SK-N-SH (cell line): ENCODE data around the gene SDC3. TPM values are rescaled to one million over a fixed set of nuclear protein-coding genes. Genes with fewer than 3 reads are reported as not detected.

Experiments used
- CTCF ChIA-PET: fragments of 300-600, 350-600 bp; formaldehyde crosslinking; extraction: SDS; loops from one replicate; lab custom pipeline; 2021; lab: Yijun Ruan, JAX
- POLR2A ChIA-PET: fragments of 350-600 bp; sonication (Branson Sonifier 250); formaldehyde crosslinking; extraction: SDS; loops from one replicate; lab custom pipeline; 2020; ENCODE audit warnings: antibody characterized with exemption, inconsistent platforms; lab: Yijun Ruan, JAX
- DNase-seq: peaks from one replicate; pipeline ENCODE4 v3.0.0; 2012
- H2AFZ ChIP-seq: fragments of 200-600 bp; sonication (generic); 2 replicates; pipeline ENCODE4 v1.8.1; 2016; ENCODE audit warnings: antibody characterized with exemption, mild to moderate bottlenecking, low read depth
- H3F3A ChIP-seq: fragments of 200-600 bp; sonication (generic); replicated peaks from 2 replicates; pipeline ENCODE3; 2016; ENCODE audit warnings: antibody characterized with exemption, mild to moderate bottlenecking; ENCODE audit not compliant: insufficient read depth
- H3K27ac ChIP-seq, 2 experiments: fragments of 200-500 bp in 1 of 2; fragments of 200-600 bp in 1 of 2; sonication (Bioruptor generic) in 1 of 2; sonication (generic), shearing (Covaris generic) in 1 of 2; 2 replicates each; pipeline versions ENCODE4 v1.5.1 to v1.6.1; 2014 to 2016; ENCODE audit warnings: low read depth in 2 of 2, inconsistent platforms in 1 of 2, low read length in 1 of 2, mild to moderate bottlenecking in 1 of 2, mixed read lengths in 1 of 2
- H3K27me3 ChIP-seq: fragments of 200-600 bp; sonication (generic), shearing (Covaris generic); 2 replicates; pipeline ENCODE4 v1.6.1; 2016; ENCODE audit warnings: mixed run types; ENCODE audit not compliant: insufficient read depth
- H3K36me3 ChIP-seq, 2 experiments: fragments of 200-500 bp in 1 of 2; fragments of 200-600 bp in 1 of 2; sonication (Bioruptor generic) in 1 of 2; sonication (generic) in 1 of 2; replicated peaks in 1 of 2; 2 replicates each; pipeline versions ENCODE3 to v1.5.1; 2014 to 2016; ENCODE audit warnings: low read length in 1 of 2, mild to moderate bottlenecking in 1 of 2; ENCODE audit not compliant: insufficient read depth in 2 of 2, control insufficient read depth in 1 of 2
- H3K4me1 ChIP-seq, 2 experiments: fragments of 200-500 bp in 1 of 2; fragments of 200-600 bp in 1 of 2; sonication (Bioruptor generic) in 1 of 2; sonication (generic), shearing (Covaris generic) in 1 of 2; 2 replicates each; pipeline versions ENCODE4 v1.5.1 to v1.6.1; 2014 to 2016; ENCODE audit warnings: low read depth in 1 of 2, low read length in 1 of 2, mixed run types in 1 of 2; ENCODE audit not compliant: insufficient read depth in 2 of 2, control insufficient read depth in 1 of 2
- H3K4me2 ChIP-seq: fragments of 200-600 bp; sonication (generic), shearing (Covaris generic); 2 replicates; pipeline ENCODE4 v1.6.1; 2017; ENCODE audit warnings: mixed run types
- H3K4me3 ChIP-seq, 2 experiments: fragments of 200-500 bp in 1 of 2; fragments of 200-600 bp in 1 of 2; sonication (Bioruptor generic) in 1 of 2; sonication (generic), shearing (Covaris generic) in 1 of 2; 2 replicates each; pipeline versions ENCODE4 v1.5.1 to v1.8.1; 2014 to 2016; ENCODE audit warnings: low read depth in 2 of 2, inconsistent platforms in 1 of 2, low read length in 1 of 2, mild to moderate bottlenecking in 1 of 2, mixed read lengths in 1 of 2, moderate library complexity in 1 of 2
- H3K79me2 ChIP-seq: fragments of 200-600 bp; sonication (generic); 2 replicates; pipeline ENCODE4 v1.8.1; 2017; ENCODE audit warnings: mild to moderate bottlenecking; ENCODE audit not compliant: insufficient read depth
- H3K9ac ChIP-seq: fragments of 200-600 bp; sonication (generic); 2 replicates; pipeline ENCODE4 v1.6.1; 2017; ENCODE audit warnings: mixed run types
- H3K9me2 ChIP-seq: fragments of 200-600 bp; sonication (generic); 2 replicates; pipeline ENCODE4 v1.6.1; 2017; ENCODE audit warnings: mixed run types
- H3K9me3 ChIP-seq: fragments of 200-600 bp; sonication (generic); 2 replicates; pipeline ENCODE4 v1.6.1; 2017; ENCODE audit warnings: mixed run types, mild to moderate bottlenecking, moderate library complexity
- H4K20me1 ChIP-seq: fragments of 200-600 bp; sonication (generic); 2 replicates; pipeline ENCODE4 v1.6.1; 2017; ENCODE audit warnings: mild to moderate bottlenecking, mixed run types; ENCODE audit not compliant: insufficient read depth
- CTCF ChIP-seq: fragments of 200-600 bp; sonication (generic); IDR thresholded peaks from 2 replicates; pipeline ENCODE4 v1.6.1; 2017; ENCODE audit warnings: antibody characterized with exemption, mild to moderate bottlenecking, moderate library complexity
- FOSL2 ChIP-seq: IDR thresholded peaks from 2 replicates; pipeline ENCODE4 v1.4.0; 2012; ENCODE audit warnings: low read depth, mild to moderate bottlenecking, moderate library complexity, borderline replicate concordance
- FOXJ3 ChIP-seq: sonication (generic); formaldehyde crosslinking; IDR thresholded peaks from 2 replicates; pipeline ENCODE4 v1.5.1; 2020; ENCODE audit warnings: mild to moderate bottlenecking, missing genetic modification reagents
- MXI1 ChIP-seq: IDR thresholded peaks from 2 replicates; pipeline ENCODE4 v1.6.1; 2012; ENCODE audit warnings: mild to moderate bottlenecking, low read depth, low read length, improper control_type of control experiment
- PBX3 ChIP-seq: IDR thresholded peaks from 2 replicates; pipeline ENCODE4; 2012
- REST ChIP-seq: IDR thresholded peaks from 2 replicates; pipeline ENCODE4 v1.6.1; 2012; ENCODE audit warnings: mild to moderate bottlenecking, low read depth, low read length, moderate library complexity
- WGBS: methylation state at CpG from one replicate; pipeline ENCODE4 v1.1.6; 2017; ENCODE audit warnings: low lambda C conversion rate; 5-methylcytosine and 5-hydroxymethylcytosine counted together
- polyA plus RNA-seq, 3 experiments: library from polyadenylated mRNA; depleted of rRNA; stranded (reverse); fragments of >200 nt; gene quantifications; 2 replicates each; pipeline ENCODE4 v1.2.3, GENCODE V29; 2012
- TF ChIP-seq, protein P1 (sequence below): IDR thresholded peaks from 2 replicates; pipeline ENCODE4 v1.4.0; 2012; ENCODE audit warnings: low read depth, borderline replicate concordance
- TF ChIP-seq, protein P2 (sequence below): fragments of 150-350 bp; IDR thresholded peaks from 2 replicates; pipeline ENCODE4 v1.6.1; 2016; ENCODE audit warnings: mild to moderate bottlenecking, low read depth, low read length

SDC3 gene
- polyA plus RNA-seq, 1 of the 3 experiments (the other 2 are of a cell fraction) = 18.8 TPM

GRCh38 chr1:30874176-30874575 lies 34.4 kb downstream of the SDC3 start:
- no peak for TF ChIP-seq FOXJ3
- TF ChIP-seq, protein P1, sequence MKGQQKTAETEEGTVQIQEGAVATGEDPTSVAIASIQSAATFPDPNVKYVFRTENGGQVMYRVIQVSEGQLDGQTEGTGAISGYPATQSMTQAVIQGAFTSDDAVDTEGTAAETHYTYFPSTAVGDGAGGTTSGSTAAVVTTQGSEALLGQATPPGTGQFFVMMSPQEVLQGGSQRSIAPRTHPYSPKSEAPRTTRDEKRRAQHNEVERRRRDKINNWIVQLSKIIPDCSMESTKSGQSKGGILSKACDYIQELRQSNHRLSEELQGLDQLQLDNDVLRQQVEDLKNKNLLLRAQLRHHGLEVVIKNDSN = no peak
- TF ChIP-seq PBX3 = no peak
- TF ChIP-seq FOSL2 = no peak
- TF ChIP-seq REST = no peak
- no peak for TF ChIP-seq MXI1
- TF ChIP-seq, protein P2, sequence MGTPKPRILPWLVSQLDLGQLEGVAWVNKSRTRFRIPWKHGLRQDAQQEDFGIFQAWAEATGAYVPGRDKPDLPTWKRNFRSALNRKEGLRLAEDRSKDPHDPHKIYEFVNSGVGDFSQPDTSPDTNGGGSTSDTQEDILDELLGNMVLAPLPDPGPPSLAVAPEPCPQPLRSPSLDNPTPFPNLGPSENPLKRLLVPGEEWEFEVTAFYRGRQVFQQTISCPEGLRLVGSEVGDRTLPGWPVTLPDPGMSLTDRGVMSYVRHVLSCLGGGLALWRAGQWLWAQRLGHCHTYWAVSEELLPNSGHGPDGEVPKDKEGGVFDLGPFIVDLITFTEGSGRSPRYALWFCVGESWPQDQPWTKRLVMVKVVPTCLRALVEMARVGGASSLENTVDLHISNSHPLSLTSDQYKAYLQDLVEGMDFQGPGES = no peak
- TF ChIP-seq CTCF = no peak
- Histone ChIP-seq H3K27me3 (no peaks in the 10 kb centered on the region), H3K36me3 (peaks cover 25 to 44% of the 10 kb centered on the region in 2 experiments), H3K9me2 (no peaks in the 10 kb centered on the region), H3F3A (no peaks in the 10 kb centered on the region), H3K79me2 (no peaks in the 10 kb centered on the region), H4K20me1 (peaks cover 7% of the 10 kb centered on the region), H3K9ac (no peak overlapping the region), H3K27ac (no peak overlapping the region), H2AFZ (no peak overlapping the region), H3K4me1 (peaks cover 3 to 4% of the 10 kb centered on the region in 2 experiments; a peak in 2 of 4 replicates), H3K4me2 (no peak overlapping the region), H3K9me3 (peaks cover 9% of the 10 kb centered on the region; the same call in 1 of the 2 replicates), H3K4me3 (no peak overlapping the region; a peak in 1 of 4 replicates)
- no peak for DNase-seq
- ChIA-PET CTCF (interaction anchor here (0.6 to 3.4 kb wide), 3 partner anchors 19 to 68 kb away, joined by 3 to 14 read pairs (median 3); no protein-coding TSS in a partner anchor), POLR2A (no interaction called here)
- WGBS = 90% methylated on average over 7 of the region's 11 CpGs
